ENCODE measurements around the gene EVA1A. TPM values are rescaled to one million over a fixed set of nuclear protein-coding genes. Genes with fewer than 3 reads are reported as not detected.

Gene EVA1A
- total and polyA plus RNA-seq, 2 of the 8 experiments (the other 6 are each of a cell fraction or from before 2014, with no cell fraction given): 2.4 to 4.3 TPM

DNA sequence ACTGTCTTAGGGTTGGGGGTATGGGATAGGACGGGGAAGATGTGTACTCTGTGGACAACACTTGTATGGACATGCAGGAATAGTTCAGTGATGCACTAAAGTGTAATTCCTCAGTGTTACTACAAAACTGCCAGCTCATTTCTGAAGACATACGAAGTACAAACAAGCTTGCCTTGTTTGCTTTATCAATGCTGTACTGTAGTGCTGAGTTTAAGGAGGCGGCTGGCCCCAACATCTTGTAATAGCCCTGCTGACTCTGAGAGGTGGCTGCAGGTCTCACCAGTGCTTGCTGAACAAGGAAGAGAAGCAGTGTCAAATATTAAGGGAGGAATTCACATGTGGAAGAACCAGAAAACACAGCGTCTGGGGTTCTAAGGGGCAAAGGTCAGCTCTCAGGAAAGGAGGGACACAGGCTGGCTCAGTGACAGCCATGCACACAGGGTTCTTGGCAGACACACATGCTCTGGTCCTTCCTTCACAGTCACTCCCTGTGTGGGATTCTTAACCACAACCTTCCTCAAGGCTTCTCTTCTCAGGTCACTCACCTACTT, 39.8 kb upstream of the EVA1A start (continued):
- no peak for TF ChIP-seq BRCA1 (IDR thresholded peaks at IDR 0.05; ENCODE audit: low read depth, low read length)
- no peak for TF ChIP-seq CBX5 (IDR thresholded peaks at IDR 0.05; ENCODE audit: low read depth, low read length)
- TF ChIP-seq SIRT6 (IDR thresholded peaks at IDR 0.05; ENCODE audit: low read length): no peak
- no peak for TF ChIP-seq RBBP5 (IDR thresholded peaks at IDR 0.05; ENCODE audit: borderline replicate concordance, low read depth, low read length)
- no peak for TF ChIP-seq CEBPB (IDR thresholded peaks at IDR 0.05; ENCODE audit: low read depth, low read length)
- TF ChIP-seq KDM5A (IDR thresholded peaks at IDR 0.05; ENCODE audit: low read length): no peak
- no peak for TF ChIP-seq SP1 (IDR thresholded peaks at IDR 0.05; ENCODE audit: low read depth, low read length)
- TF ChIP-seq, protein P1, sequence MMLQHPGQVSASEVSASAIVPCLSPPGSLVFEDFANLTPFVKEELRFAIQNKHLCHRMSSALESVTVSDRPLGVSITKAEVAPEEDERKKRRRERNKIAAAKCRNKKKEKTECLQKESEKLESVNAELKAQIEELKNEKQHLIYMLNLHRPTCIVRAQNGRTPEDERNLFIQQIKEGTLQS (IDR thresholded peaks at IDR 0.05; ENCODE audit: insufficient read depth, low read depth, low read length): no peak
- TF ChIP-seq MAFK (IDR thresholded peaks at IDR 0.05; ENCODE audit: low read depth, low read length): no peak

All from H1 (cell line).